ENCODE measurements around the gene ZNF865. TPM values are rescaled to one million over a fixed set of nuclear protein-coding genes. Genes with fewer than 3 reads are reported as not detected.
A peak's percentile ranks its signal among the peaks of the same experiment; 100 is the strongest.

ZNF865 gene
- total RNA-seq, 2 donors from 2014 or later: 18.4 to 21.0 TPM

DNA sequence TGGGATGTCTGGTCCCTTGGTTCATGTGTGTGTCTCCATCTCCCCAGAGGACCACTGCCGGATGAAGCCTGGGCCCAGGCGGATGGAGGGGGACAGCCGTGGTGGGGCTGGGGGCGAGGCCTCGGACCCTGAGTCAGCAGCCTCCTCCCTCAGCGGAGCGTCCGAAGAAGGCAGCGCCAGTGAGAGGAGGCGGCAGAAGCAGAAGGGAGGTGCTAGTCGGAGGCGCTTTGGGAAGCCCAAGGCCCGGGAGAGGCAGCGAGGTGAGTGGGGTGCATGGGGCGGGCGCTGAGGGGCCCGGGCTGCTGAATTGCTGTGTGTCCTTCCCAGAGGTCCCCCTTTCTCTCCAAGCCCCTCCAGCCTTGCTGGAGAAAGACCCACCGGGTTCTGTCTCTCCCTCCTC, 45.8 kb downstream of the ZNF865 start:
- DNase-seq (ENCODE audit: low spot score): no peak
- Histone ChIP-seq H3K36me3 (no peaks in the 10 kb centered on the region), H3K27ac (no peak overlapping the region), H3K9me3 (no peaks in the 10 kb centered on the region), H3K27me3 (replicated peaks; ENCODE audit: insufficient read depth) (no peaks in the 10 kb centered on the region), H3K4me3 (no peak overlapping the region), H3K4me1 (replicated peaks) (peaks cover 11% of the 10 kb centered on the region)
- TF ChIP-seq, protein P1, sequence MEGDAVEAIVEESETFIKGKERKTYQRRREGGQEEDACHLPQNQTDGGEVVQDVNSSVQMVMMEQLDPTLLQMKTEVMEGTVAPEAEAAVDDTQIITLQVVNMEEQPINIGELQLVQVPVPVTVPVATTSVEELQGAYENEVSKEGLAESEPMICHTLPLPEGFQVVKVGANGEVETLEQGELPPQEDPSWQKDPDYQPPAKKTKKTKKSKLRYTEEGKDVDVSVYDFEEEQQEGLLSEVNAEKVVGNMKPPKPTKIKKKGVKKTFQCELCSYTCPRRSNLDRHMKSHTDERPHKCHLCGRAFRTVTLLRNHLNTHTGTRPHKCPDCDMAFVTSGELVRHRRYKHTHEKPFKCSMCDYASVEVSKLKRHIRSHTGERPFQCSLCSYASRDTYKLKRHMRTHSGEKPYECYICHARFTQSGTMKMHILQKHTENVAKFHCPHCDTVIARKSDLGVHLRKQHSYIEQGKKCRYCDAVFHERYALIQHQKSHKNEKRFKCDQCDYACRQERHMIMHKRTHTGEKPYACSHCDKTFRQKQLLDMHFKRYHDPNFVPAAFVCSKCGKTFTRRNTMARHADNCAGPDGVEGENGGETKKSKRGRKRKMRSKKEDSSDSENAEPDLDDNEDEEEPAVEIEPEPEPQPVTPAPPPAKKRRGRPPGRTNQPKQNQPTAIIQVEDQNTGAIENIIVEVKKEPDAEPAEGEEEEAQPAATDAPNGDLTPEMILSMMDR (IDR thresholded peaks at IDR 0.05): no peak
- no peak for TF ChIP-seq POLR2AphosphoS5 (IDR thresholded peaks at IDR 0.05)
- TF ChIP-seq POLR2A (IDR thresholded peaks at IDR 0.05): no peak
- 92% methylated on average over 18 of the region's 18 CpGs for whole genome bisulfite sequencing
- intact Hi-C loops (cut with DNase I): loop anchor here (10.0 kb wide), 1 partner anchor 536 kb away; the partner anchor contains the start of gene PPP1R12C

DNA sequence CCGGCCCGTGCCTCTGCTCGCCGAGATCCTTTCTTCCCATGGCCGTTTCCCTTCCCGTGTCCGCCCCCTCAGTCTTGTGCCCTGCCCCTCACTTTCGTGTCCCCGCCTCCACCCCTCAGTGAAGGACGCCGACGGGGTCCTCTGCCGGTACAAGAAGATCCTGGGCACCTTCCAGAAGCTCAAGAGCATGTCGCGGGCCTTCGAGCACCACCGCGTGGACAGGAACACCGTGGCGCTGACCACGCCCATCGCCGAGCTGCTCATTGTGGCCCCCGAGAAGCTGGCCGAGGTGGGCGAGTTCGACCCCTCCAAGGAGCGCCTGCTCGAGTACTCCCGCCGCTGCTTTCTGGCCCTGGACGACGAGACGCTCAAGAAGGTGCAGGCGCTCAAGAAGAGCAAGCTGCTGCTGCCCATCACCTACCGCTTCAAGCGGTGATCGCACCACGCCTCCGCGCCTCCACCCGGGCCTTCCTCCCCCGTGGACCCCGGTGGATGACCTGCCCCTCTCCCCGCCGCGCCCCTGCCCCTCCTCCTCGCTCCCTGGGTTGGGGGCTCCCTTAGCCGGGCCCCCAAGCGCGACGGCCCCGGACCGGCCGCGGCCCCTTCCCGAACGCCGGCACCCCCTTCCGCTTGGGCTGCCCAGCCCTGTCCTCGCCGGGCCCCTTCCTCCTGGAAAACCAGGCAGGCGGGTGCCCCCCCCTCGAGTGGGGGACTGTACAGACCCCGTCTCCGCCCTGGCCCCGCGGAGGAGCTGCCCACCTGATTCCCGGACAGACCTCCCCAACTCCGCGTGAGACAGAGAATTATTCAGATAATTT, 47.1 kb downstream of the ZNF865 start:
- H3K9me3 ChIP-seq: no peaks in the 10 kb centered on the region
- H3K36me3 ChIP-seq: no peaks in the 10 kb centered on the region
- no peaks in the 10 kb centered on the region for H3K27me3 ChIP-seq (replicated peaks; ENCODE audit: insufficient read depth)
- DNase-seq (ENCODE audit: low spot score): no peak
- TF ChIP-seq POLR2AphosphoS5 (IDR thresholded peaks at IDR 0.05): no peak
- TF ChIP-seq, protein P1 (IDR thresholded peaks at IDR 0.05): no peak
- TF ChIP-seq POLR2A (IDR thresholded peaks at IDR 0.05): no peak
- 72% methylated on average over 71 of the region's 71 CpGs for WGBS
- intact Hi-C loops (cut with DNase I): loop anchor here (10.0 kb wide), 1 partner anchor 538 kb away; the partner anchor contains the start of gene PPP1R12C
- peak overlapping the region in 1 of 2 donors; percentile 99 for H3K27ac ChIP-seq
- peaks cover 20% of the 10 kb centered on the region for H3K4me1 ChIP-seq (replicated peaks)
- H3K4me3 ChIP-seq: no peak overlapping the region

DNA sequence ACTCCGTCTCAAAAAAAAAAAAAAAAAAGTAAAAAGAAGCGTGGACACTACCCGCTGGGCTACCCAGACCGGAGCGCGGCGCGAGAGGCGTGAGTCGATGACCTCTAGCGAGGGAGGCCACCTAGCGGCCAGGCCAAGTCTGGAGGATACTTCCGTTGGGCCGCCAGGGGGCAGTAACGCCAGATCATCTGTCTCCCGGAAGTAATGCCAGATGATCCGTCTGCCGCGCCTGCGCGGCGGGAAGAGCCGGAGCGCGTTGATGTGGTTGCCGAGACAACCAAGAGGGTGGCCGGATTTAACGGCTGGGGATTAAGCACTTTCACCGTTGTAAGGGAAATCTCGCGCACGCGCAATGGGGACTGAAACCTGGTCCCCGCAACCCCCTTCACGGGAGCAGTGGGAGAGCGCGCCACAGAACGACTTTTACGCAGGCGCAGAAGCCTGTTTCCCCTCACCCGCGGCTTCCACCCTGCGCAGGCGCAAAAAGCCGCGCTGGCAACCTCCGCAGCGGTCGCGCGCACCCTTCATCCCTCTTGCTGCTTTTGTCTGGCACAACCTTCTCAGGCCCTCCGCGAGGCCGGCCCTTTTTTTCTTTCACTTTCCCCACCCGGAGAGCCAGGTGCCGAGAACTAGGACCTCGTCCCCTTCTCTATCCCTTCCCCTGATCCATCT, 48.3 kb downstream of the ZNF865 start:
- peaks cover 26% of the 10 kb centered on the region for H3K4me1 ChIP-seq (replicated peaks)
- intact Hi-C loops (cut with DNase I): loop anchor here (10.0 kb wide), 1 partner anchor 539 kb away; the partner anchor contains the start of gene PPP1R12C
- no peaks in the 10 kb centered on the region for H3K9me3 ChIP-seq
- DNase-seq (ENCODE audit: low spot score): peak; percentile 97
- H3K36me3 ChIP-seq: no peaks in the 10 kb centered on the region
- TF ChIP-seq POLR2A (IDR thresholded peaks at IDR 0.05): peak; percentile 88
- TF ChIP-seq POLR2AphosphoS5 (IDR thresholded peaks at IDR 0.05): peak; percentile 91
- TF ChIP-seq, protein P1 (IDR thresholded peaks at IDR 0.05): peak; percentile 98 to 100 (median 100)
- no peaks in the 10 kb centered on the region for H3K27me3 ChIP-seq (replicated peaks; ENCODE audit: insufficient read depth)
- peak overlapping the region; percentile 88 to 94 for H3K4me3 ChIP-seq
- WGBS: under 1% methylated on average over 57 of the region's 57 CpGs
- H3K27ac ChIP-seq: peak overlapping the region; percentile 98 to 99

DNA sequence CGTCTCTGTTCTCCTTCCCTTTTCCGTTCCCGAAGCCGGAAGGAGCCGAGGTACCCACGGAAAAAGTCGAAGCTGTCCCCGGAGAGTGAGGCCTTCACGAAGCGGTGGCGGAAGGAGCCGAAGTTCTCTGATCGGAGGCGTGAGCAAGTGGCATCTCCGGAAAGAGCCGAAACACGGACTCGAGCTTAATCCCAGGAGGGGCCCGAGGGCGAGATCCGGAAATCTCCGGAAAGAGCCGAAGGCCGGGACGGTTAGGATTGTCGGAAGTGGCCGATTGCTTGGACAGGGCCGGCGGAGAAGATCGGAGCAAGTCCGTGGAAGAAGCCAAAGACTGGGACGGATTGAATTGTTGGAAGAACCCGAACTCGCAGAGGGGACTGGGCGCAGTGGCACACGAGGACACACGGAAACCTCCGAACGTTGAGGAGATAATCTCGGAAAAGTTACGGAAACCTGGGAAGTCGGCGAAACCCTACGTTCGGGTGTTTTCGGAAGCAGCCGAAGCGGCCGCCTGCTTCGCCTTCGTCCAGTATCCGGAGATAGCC, 48.9 kb downstream of the ZNF865 start:
- WGBS: under 1% methylated on average over 43 of the region's 52 CpGs
- Histone ChIP-seq H3K36me3 (no peaks in the 10 kb centered on the region), H3K4me3 (peak overlapping the region; percentile 88 to 94), H3K27me3 (replicated peaks; ENCODE audit: insufficient read depth) (no peaks in the 10 kb centered on the region), H3K4me1 (replicated peaks) (peaks cover 28% of the 10 kb centered on the region), H3K27ac (peak overlapping the region; percentile 98 to 99), H3K9me3 (no peaks in the 10 kb centered on the region)
- peak; percentile 99 for DNase-seq (ENCODE audit: low spot score)
- peak; percentile 33 for TF ChIP-seq POLR2AphosphoS5 (IDR thresholded peaks at IDR 0.05)
- TF ChIP-seq, protein P1 (IDR thresholded peaks at IDR 0.05): no peak
- intact Hi-C loops (cut with DNase I): loop anchor here (10.0 kb wide), 1 partner anchor 540 kb away; the partner anchor contains the start of gene PPP1R12C
